AG10803 (cell line): Measurements from ENCODE around the gene PRR36.
A peak's percentile ranks its signal among the peaks of the same experiment; 100 is the strongest.

Experiments used
- DNase-seq: peaks from one replicate; pipeline ENCODE4 v3.0.0; 2010; ENCODE audit warnings: low read depth
- H3K4me3 ChIP-seq: 2 replicates; pipeline ENCODE4 v1.5.1; 2011; ENCODE audit warnings: mild to moderate bottlenecking, low read length, control low read depth
- TF ChIP-seq, protein P1 (sequence below): conservative IDR thresholded peaks from 2 replicates; pipeline ENCODE4 v1.5.1; 2011; ENCODE audit warnings: mild to moderate bottlenecking, low read length, control low read depth, inconsistent platforms

The PRR36 gene

DNA sequence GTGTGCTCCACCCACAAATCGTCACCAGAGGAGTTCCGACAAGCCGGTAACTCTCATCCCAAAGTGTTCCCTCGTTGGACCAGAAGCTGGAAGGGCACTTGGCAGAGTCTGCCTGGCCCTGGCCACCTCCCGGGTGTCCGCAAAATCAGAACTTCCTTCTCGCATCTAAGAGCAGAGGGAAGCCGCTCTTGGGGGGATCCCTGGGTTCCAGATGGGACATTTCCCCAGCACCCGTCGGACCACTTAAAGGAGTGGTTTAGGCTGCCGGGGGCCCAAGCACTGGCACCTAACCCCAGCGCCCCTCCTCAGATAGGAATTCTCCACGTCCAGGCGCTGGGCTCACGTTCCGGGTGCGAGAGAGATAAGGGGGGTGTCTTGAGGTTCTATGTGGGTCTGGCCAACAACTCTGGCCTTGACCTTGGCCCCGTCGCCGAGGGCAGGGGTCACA lies 28.6 kb upstream of the PRR36 start:
- no peak for DNase-seq
- TF ChIP-seq, protein P1, sequence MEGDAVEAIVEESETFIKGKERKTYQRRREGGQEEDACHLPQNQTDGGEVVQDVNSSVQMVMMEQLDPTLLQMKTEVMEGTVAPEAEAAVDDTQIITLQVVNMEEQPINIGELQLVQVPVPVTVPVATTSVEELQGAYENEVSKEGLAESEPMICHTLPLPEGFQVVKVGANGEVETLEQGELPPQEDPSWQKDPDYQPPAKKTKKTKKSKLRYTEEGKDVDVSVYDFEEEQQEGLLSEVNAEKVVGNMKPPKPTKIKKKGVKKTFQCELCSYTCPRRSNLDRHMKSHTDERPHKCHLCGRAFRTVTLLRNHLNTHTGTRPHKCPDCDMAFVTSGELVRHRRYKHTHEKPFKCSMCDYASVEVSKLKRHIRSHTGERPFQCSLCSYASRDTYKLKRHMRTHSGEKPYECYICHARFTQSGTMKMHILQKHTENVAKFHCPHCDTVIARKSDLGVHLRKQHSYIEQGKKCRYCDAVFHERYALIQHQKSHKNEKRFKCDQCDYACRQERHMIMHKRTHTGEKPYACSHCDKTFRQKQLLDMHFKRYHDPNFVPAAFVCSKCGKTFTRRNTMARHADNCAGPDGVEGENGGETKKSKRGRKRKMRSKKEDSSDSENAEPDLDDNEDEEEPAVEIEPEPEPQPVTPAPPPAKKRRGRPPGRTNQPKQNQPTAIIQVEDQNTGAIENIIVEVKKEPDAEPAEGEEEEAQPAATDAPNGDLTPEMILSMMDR, result no peak
- peak overlapping the region; percentile 87 for H3K4me3 ChIP-seq

DNA sequence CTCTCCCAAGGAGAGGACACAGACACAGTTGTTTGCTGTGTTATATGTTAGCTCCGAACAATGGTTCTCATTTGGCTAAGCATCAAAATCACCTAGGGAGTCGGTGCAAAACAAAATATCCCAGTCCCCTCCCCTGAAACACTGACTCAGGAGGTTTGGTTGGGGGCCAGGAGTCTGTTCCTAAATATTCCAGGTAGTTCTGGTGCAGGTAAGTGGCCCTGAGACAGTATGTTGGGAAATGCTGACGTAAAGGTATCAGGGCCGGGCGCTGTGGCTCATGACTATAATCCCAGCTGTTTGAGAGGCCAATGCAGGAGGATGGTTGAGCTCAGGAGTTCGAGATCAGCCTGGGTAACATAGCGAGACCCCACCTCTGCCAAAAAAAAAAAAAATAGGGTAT lies 27.1 kb upstream of the PRR36 start:
- TF ChIP-seq, protein P1, result no peak
- no peak for DNase-seq
- H3K4me3 ChIP-seq, result no peak overlapping the region

DNA sequence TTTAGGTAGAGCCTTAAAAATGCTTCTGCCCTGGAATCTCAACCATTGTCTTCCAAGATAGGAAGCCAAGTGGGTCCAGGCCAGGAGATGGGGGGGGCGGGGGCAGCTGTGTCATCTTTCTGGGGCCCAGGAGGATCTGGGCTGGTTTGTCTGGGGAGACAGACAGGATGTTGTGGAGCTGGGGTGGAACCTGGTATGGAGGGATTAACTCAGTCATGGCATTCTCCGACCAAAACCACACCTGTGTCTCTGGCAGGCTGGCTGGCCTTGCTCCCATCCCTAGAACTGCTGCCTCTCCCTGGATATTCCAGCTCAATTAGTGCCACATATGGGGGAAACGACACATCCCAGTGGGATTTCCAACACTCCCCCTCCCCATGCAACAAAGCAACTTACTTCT lies 26.7 kb upstream of the PRR36 start:
- DNase-seq, result no peak
- TF ChIP-seq, protein P1, result no peak
- H3K4me3 ChIP-seq, result no peak overlapping the region

DNA sequence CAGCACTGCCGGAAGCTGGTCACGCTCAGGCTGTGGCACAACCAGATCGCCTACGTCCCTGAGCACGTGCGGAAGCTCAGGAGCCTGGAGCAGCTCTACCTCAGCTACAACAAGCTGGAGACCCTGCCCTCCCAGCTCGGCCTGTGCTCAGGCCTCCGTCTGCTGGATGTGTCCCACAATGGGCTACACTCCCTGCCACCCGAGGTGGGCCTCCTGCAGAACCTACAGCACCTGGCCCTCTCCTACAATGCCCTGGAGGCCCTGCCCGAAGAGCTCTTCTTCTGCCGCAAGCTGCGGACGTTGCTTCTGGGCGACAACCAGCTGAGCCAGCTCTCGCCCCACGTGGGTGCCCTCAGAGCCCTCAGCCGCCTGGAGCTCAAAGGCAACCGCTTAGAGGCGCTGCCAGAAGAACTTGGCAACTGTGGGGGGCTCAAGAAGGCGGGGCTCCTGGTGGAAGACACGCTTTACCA lies 26.2 kb upstream of the PRR36 start:
- TF ChIP-seq, protein P1, result no peak
- H3K4me3 ChIP-seq, result no peak overlapping the region
- no peak for DNase-seq

DNA sequence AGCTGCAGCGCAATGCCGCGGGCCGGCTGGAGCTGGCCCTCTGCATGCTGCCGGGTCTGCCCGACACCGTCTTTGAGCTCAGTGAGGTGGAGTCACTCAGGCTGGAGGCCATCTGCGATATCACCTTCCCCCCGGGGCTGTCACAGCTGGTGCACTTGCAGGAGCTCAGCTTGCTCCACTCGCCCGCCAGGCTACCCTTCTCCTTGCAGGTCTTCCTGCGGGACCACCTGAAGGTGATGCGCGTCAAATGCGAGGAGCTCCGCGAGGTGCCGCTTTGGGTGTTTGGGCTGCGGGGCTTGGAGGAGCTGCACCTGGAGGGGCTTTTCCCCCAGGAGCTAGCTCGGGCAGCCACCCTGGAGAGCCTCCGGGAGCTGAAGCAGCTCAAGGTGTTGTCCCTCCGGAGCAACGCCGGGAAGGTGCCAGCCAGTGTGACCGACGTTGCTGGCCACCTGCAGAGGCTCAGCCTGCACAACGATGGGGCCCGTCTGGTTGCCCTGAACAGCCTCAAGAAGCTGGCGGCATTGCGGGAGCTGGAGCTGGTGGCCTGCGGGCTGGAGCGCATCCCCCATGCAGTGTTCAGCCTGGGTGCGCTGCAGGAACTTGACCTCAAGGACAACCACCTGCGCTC lies 25.7 kb upstream of the PRR36 start:
- DNase-seq, result no peak
- no peak overlapping the region for H3K4me3 ChIP-seq
- TF ChIP-seq, protein P1, result no peak

DNA sequence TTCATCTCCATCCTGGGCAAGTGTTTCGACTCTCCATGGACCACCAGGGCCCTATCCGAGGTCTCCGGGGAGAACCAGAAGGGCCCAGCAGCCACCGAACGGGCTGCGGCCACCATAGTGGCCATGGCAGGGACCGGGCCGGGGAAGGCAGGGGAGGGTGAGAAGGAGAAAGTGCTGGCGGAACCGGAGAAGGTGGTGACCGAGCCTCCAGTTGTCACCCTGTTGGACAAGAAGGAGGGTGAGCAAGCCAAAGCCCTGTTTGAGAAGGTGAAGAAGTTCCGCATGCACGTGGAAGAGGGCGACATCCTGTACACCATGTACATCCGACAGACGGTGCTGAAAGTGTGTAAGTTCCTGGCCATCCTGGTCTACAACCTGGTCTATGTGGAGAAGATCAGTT lies 24.8 kb upstream of the PRR36 start:
- no peak overlapping the region for H3K4me3 ChIP-seq
- TF ChIP-seq, protein P1, result no peak
- no peak for DNase-seq

DNA sequence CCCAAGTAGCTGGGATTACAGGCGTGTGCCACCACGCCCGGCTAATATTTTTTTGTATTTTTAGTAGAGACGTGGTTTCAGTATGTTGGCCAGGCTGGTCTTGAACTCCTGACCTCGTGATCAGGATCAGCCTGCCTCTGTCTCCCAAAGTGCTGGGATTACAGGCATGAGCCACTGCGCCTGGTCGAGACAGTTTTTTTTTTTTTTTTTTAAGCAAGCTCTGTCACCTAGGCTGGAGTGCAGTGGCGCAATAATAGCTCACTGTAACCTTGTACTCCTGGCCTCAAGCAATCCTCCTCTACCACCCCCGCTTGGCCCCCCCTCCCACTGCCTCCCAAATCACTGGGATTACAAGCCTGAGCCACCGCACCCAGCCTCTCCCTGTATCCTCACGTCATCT lies 23.1 kb upstream of the PRR36 start:
- H3K4me3 ChIP-seq, result no peak overlapping the region
- TF ChIP-seq, protein P1, result no peak

More for the DNA sequence above, 23.1 kb upstream of the PRR36 start:
- DNase-seq, result no peak
